CD8-positive, alpha-beta memory T cell (primary cell): ENCODE results near the gene BLOC1S5. TPM values are rescaled to one million over a fixed set of nuclear protein-coding genes. Genes with fewer than 3 reads are reported as not detected.

Experiments used
- CTCF ChIA-PET: fragments of 350-600 bp; sonication (Branson Sonifier 250); formaldehyde crosslinking; loops from one replicate; lab custom pipeline; 2021; ENCODE audit warnings: antibody characterized with exemption; lab: Charles Lee
- POLR2A ChIA-PET: fragments of 350-600 bp; sonication (Branson Sonifier 250); formaldehyde crosslinking; loops from one replicate; lab custom pipeline; 2021; ENCODE audit warnings: antibody characterized with exemption; lab: Charles Lee
- DNase-seq, 5 donors: peaks; one replicate each; pipeline versions ENCODE4 v3.0.0 to v3.0.0-alpha.2; 2020 to 2022; ENCODE audit warnings: mixed read lengths in 1 of 5
- H3K27ac ChIP-seq: one replicate; pipeline ENCODE4 v1.7.0; 2013; ENCODE audit warnings: low read depth, mild to moderate bottlenecking, low read length, moderate library complexity
- H3K27me3 ChIP-seq: 2 replicates; pipeline ENCODE4 v1.7.0; 2013; ENCODE audit warnings: low read length, mild to moderate bottlenecking; ENCODE audit not compliant: insufficient read depth, poor library complexity, severe bottlenecking
- H3K36me3 ChIP-seq: 2 replicates; pipeline ENCODE4 v1.7.0; 2013; ENCODE audit warnings: mild to moderate bottlenecking, low read length, moderate library complexity; ENCODE audit not compliant: insufficient read depth
- H3K4me1 ChIP-seq: 2 replicates; pipeline ENCODE4 v1.7.0; 2013; ENCODE audit warnings: mild to moderate bottlenecking, low read length, moderate library complexity; ENCODE audit not compliant: insufficient read depth
- H3K4me3 ChIP-seq: 2 replicates; pipeline ENCODE4 v1.7.0; 2013; ENCODE audit warnings: mild to moderate bottlenecking, low read length
- H3K9me3 ChIP-seq: 2 replicates; pipeline ENCODE4 v1.7.0; 2013; ENCODE audit warnings: mild to moderate bottlenecking, low read length
- H3K27ac Mint-ChIP-seq, 8 donors: one replicate each; pipeline ENCODE4 v1.8.0; 2020 to 2021; ENCODE audit warnings: mixed read lengths in 8 of 8, mild to moderate bottlenecking in 6 of 8, inconsistent platforms in 3 of 8, moderate library complexity in 3 of 8
- H3K27me3 Mint-ChIP-seq, 2 donors: one replicate each; pipeline ENCODE4 v1.8.0; 2020 to 2021; ENCODE audit warnings: mixed read lengths in 2 of 2, mild to moderate bottlenecking in 1 of 2, moderate library complexity in 1 of 2
- H3K36me3 Mint-ChIP-seq, 3 donors: one replicate each; pipeline ENCODE4 v1.8.0; 2020 to 2021; ENCODE audit warnings: mixed read lengths in 3 of 3, inconsistent platforms in 1 of 3, mild to moderate bottlenecking in 1 of 3
- H3K4me1 Mint-ChIP-seq, 3 donors: one replicate each; pipeline ENCODE4 v1.8.0; 2020 to 2021; ENCODE audit warnings: mixed read lengths in 3 of 3, inconsistent platforms in 1 of 3, mild to moderate bottlenecking in 1 of 3
- H3K4me3 Mint-ChIP-seq, 7 donors: one replicate each; pipeline ENCODE4 v1.8.0; 2020 to 2021; ENCODE audit warnings: mixed read lengths in 7 of 7, mild to moderate bottlenecking in 6 of 7, moderate library complexity in 4 of 7, inconsistent platforms in 2 of 7
- H3K9me3 Mint-ChIP-seq, 5 donors: one replicate each; pipeline ENCODE4 v1.8.0; 2020 to 2022; ENCODE audit warnings: mixed read lengths in 5 of 5, mild to moderate bottlenecking in 3 of 5, moderate library complexity in 2 of 5, inconsistent platforms in 1 of 5
- polyA plus RNA-seq: library from polyadenylated mRNA; unstranded; fragments of 300-500 nt; fragmentation: Illumina TruSeq; gene quantifications from one replicate; pipeline ENCODE4 v1.2.3, GENCODE V29; 2021
- total RNA-seq, 2 experiments: library from RNA; stranded (reverse); gene quantifications; one replicate each; pipeline ENCODE4 v1.2.3, GENCODE V29; 2021

BLOC1S5 gene
- total and polyA plus RNA-seq, 3 experiments from 2014 or later, result 20.0 to 27.9 (median 22.6) TPM

GRCh38 chr6:8075704-8076103, 11.5 kb upstream of the BLOC1S5 start:
- H3K36me3 ChIP-seq, result no peaks in the 10 kb centered on the region
- POLR2A ChIA-PET, result no interaction called here
- H3K36me3 Mint-ChIP-seq, result peaks cover 0 to 21% (median 8%) of the 10 kb centered on the region in 3 donors
- H3K4me3 Mint-ChIP-seq, result no peak overlapping the region
- H3K9me3 Mint-ChIP-seq, result no peaks in the 10 kb centered on the region
- peaks cover 0 to 4% (median 0%) of the 10 kb centered on the region in 3 donors for H3K4me1 Mint-ChIP-seq
- H3K27ac ChIP-seq, result no peak overlapping the region
- H3K27me3 Mint-ChIP-seq, result no peaks in the 10 kb centered on the region
- H3K9me3 ChIP-seq, result no peaks in the 10 kb centered on the region
- no peaks in the 10 kb centered on the region for H3K4me1 ChIP-seq
- CTCF ChIA-PET, result no interaction called here
- no peak overlapping the region for H3K4me3 ChIP-seq
- peak in 1 of 5 donors; percentile 23 for DNase-seq
- no peaks in the 10 kb centered on the region for H3K27me3 ChIP-seq
- H3K27ac Mint-ChIP-seq, result no peak overlapping the region

GRCh38 chr6:8075185-8075584, 11.0 kb upstream of the BLOC1S5 start:
- Mint-ChIP-seq H3K4me1 (peaks cover 0 to 4% (median 0%) of the 10 kb centered on the region in 3 donors), H3K4me3 (no peak overlapping the region), H3K9me3 (no peaks in the 10 kb centered on the region), H3K27me3 (no peaks in the 10 kb centered on the region), H3K36me3 (peaks cover 0 to 17% (median 8%) of the 10 kb centered on the region in 3 donors), H3K27ac (no peak overlapping the region)
- ChIA-PET POLR2A (no interaction called here), CTCF (no interaction called here)
- H3K4me1 ChIP-seq, result no peaks in the 10 kb centered on the region
- H3K9me3 ChIP-seq, result no peaks in the 10 kb centered on the region
- no peak overlapping the region for H3K27ac ChIP-seq
- DNase-seq, result no peak
- no peak overlapping the region for H3K4me3 ChIP-seq
- no peaks in the 10 kb centered on the region for H3K36me3 ChIP-seq
- no peaks in the 10 kb centered on the region for H3K27me3 ChIP-seq

GRCh38 chr6:8074213-8074612, 10.0 kb upstream of the BLOC1S5 start:
- Mint-ChIP-seq H3K9me3 (no peaks in the 10 kb centered on the region), H3K27ac (no peak overlapping the region), H3K4me1 (peaks cover 0 to 4% (median 0%) of the 10 kb centered on the region in 3 donors), H3K27me3 (no peaks in the 10 kb centered on the region), H3K4me3 (no peak overlapping the region), H3K36me3 (peaks cover 0 to 10% (median 8%) of the 10 kb centered on the region in 3 donors)
- no peaks in the 10 kb centered on the region for H3K9me3 ChIP-seq
- H3K4me3 ChIP-seq, result no peak overlapping the region
- POLR2A ChIA-PET, result no interaction called here
- no peaks in the 10 kb centered on the region for H3K27me3 ChIP-seq
- H3K36me3 ChIP-seq, result no peaks in the 10 kb centered on the region
- no peak overlapping the region for H3K27ac ChIP-seq
- CTCF ChIA-PET, result no interaction called here
- H3K4me1 ChIP-seq, result no peaks in the 10 kb centered on the region
- no peak for DNase-seq

GRCh38 chr6:8073758-8074157, 9.6 kb upstream of the BLOC1S5 start:
- no peaks in the 10 kb centered on the region for H3K27me3 Mint-ChIP-seq
- H3K27ac Mint-ChIP-seq, result no peak overlapping the region
- ChIA-PET POLR2A (no interaction called here), CTCF (no interaction called here)
- no peak for DNase-seq
- no peak overlapping the region for H3K4me3 Mint-ChIP-seq
- no peaks in the 10 kb centered on the region for H3K9me3 Mint-ChIP-seq
- Histone ChIP-seq H3K36me3 (no peaks in the 10 kb centered on the region), H3K27ac (no peak overlapping the region), H3K4me3 (no peak overlapping the region), H3K4me1 (no peaks in the 10 kb centered on the region), H3K27me3 (no peaks in the 10 kb centered on the region), H3K9me3 (no peaks in the 10 kb centered on the region)
- H3K36me3 Mint-ChIP-seq, result peaks cover 0 to 9% (median 8%) of the 10 kb centered on the region in 3 donors
- H3K4me1 Mint-ChIP-seq, result peaks cover 0 to 4% (median 0%) of the 10 kb centered on the region in 3 donors

- Mint-ChIP-seq H3K27ac (no peak overlapping the region), H3K4me1 (peaks cover under 1 to 2% (median 2%) of the 10 kb centered on the region in 3 donors), H3K9me3 (no peaks in the 10 kb centered on the region), H3K36me3 (peaks cover 0 to 1% (median 0%) of the 10 kb centered on the region in 3 donors), H3K27me3 (no peaks in the 10 kb centered on the region), H3K4me3 (no peak overlapping the region)
- Histone ChIP-seq H3K27ac (no peak overlapping the region), H3K36me3 (no peaks in the 10 kb centered on the region), H3K27me3 (no peaks in the 10 kb centered on the region), H3K4me1 (no peaks in the 10 kb centered on the region), H3K9me3 (no peaks in the 10 kb centered on the region), H3K4me3 (no peak overlapping the region)
- DNase-seq, result no peak
- ChIA-PET CTCF (interaction anchor here (1.1 to 1.4 kb wide), 2 partner anchors 11 to 14 kb away, joined by 3 read pairs; no protein-coding TSS in a partner anchor), POLR2A (no interaction called here)
These were observed 6.5 kb upstream of the BLOC1S5 start for GRCh38 chr6:8070718-8071117.

GRCh38 chr6:8069631-8070284, 5.6 kb upstream of the BLOC1S5 start:
- no peak overlapping the region for H3K27ac ChIP-seq
- no peaks in the 10 kb centered on the region for H3K36me3 ChIP-seq
- no peaks in the 10 kb centered on the region for H3K27me3 ChIP-seq
- CTCF ChIA-PET, result interaction anchor here (1.1 to 1.4 kb wide), 2 partner anchors 12 to 15 kb away, joined by 3 read pairs; no protein-coding TSS in a partner anchor
- no peak overlapping the region for H3K4me3 ChIP-seq
- no peak overlapping the region for H3K4me3 Mint-ChIP-seq
- no peaks in the 10 kb centered on the region for H3K9me3 Mint-ChIP-seq
- H3K4me1 ChIP-seq, result peaks cover 8% of the 10 kb centered on the region
- no peaks in the 10 kb centered on the region for H3K27me3 Mint-ChIP-seq
- H3K36me3 Mint-ChIP-seq, result peaks cover 0 to 1% (median 0%) of the 10 kb centered on the region in 3 donors
- H3K27ac Mint-ChIP-seq, result peak overlapping the region in 1 of 8 donors; percentile 63
- POLR2A ChIA-PET, result no interaction called here
- no peaks in the 10 kb centered on the region for H3K9me3 ChIP-seq
- H3K4me1 Mint-ChIP-seq, result peaks cover 10 to 12% (median 10%) of the 10 kb centered on the region in 3 donors
- no peak for DNase-seq

- Mint-ChIP-seq H3K9me3 (no peaks in the 10 kb centered on the region), H3K27ac (no peak overlapping the region), H3K4me3 (no peak overlapping the region), H3K4me1 (peaks cover 15 to 18% (median 16%) of the 10 kb centered on the region in 3 donors), H3K36me3 (peaks cover 0 to 2% (median 0%) of the 10 kb centered on the region in 3 donors), H3K27me3 (no peaks in the 10 kb centered on the region)
- ChIA-PET POLR2A (no interaction called here), CTCF (no interaction called here)
- no peaks in the 10 kb centered on the region for H3K27me3 ChIP-seq
- H3K4me1 ChIP-seq, result peaks cover 11% of the 10 kb centered on the region
- DNase-seq, result no peak
- H3K27ac ChIP-seq, result no peak overlapping the region
- H3K4me3 ChIP-seq, result no peak overlapping the region
- H3K9me3 ChIP-seq, result no peaks in the 10 kb centered on the region
- H3K36me3 ChIP-seq, result no peaks in the 10 kb centered on the region
These were observed 5.0 kb upstream of the BLOC1S5 start for GRCh38 chr6:8069151-8069550.

- Mint-ChIP-seq H3K27ac (peak overlapping the region in 3 of 8 donors; percentile 24 to 97 (median 48)), H3K4me1 (peaks cover 24 to 31% (median 30%) of the 10 kb centered on the region in 3 donors), H3K4me3 (no peak overlapping the region), H3K27me3 (no peaks in the 10 kb centered on the region), H3K36me3 (peaks cover 0 to 18% (median 0%) of the 10 kb centered on the region in 3 donors), H3K9me3 (no peaks in the 10 kb centered on the region)
- H3K4me3 ChIP-seq, result no peak overlapping the region
- peaks cover 19% of the 10 kb centered on the region for H3K4me1 ChIP-seq
- no peaks in the 10 kb centered on the region for H3K9me3 ChIP-seq
- ChIA-PET POLR2A (no interaction called here), CTCF (no interaction called here)
- H3K36me3 ChIP-seq, result no peaks in the 10 kb centered on the region
- H3K27ac ChIP-seq, result no peak overlapping the region
- DNase-seq, result no peak
- H3K27me3 ChIP-seq, result no peaks in the 10 kb centered on the region
These were observed 1.9 kb upstream of the BLOC1S5 start for GRCh38 chr6:8066108-8066507.
